Prostate gland (tissue), 2 donors: Measurements from ENCODE around the gene SLC50A1. TPM values are rescaled to one million over a fixed set of nuclear protein-coding genes. Genes with fewer than 3 reads are reported as not detected.
"Not testable (repeated sequence)": the region's sequence is repeated elsewhere in the genome, so short reads cannot be mapped to it uniquely, and the experiment has no call there.

Experiments used
- DNase-seq: peaks from one replicate; pipeline ENCODE4 v3.0.0-alpha.2; 2019; ENCODE audit warnings: low spot score
- H3K27ac ChIP-seq, 2 donors: fragments of 200-600 bp; sonication (generic); 2 replicates each; pipeline ENCODE4 v1.5.1; 2017 to 2019
- H3K27me3 ChIP-seq: fragments of 200-600 bp; sonication (generic); replicated peaks from 2 replicates; pipeline ENCODE4 v1.5.1; 2019; ENCODE audit not compliant: insufficient read depth
- H3K36me3 ChIP-seq, 2 donors: fragments of 200-600 bp; sonication (generic); 1 replicate in 1 of 2; 2 replicates in 1 of 2; pipeline versions ENCODE4 v1.5.1 to v1.8.1; 2017 to 2019
- H3K4me1 ChIP-seq: fragments of 200-600 bp; sonication (generic); replicated peaks from 2 replicates; pipeline ENCODE4 v1.5.1; 2019
- H3K4me3 ChIP-seq, 2 donors: fragments of 200-600 bp; sonication (generic); 2 replicates each; pipeline ENCODE4 v1.5.1; 2017 to 2019
- H3K9me3 ChIP-seq: fragments of 200-600 bp; sonication (generic); 2 replicates; pipeline ENCODE4 v1.5.1; 2017
- POLR2A ChIP-seq: fragments of 450-650 bp; IDR thresholded peaks from one replicate; pipeline ENCODE4 v1.6.1; 2016; ENCODE audit warnings: antibody characterized with exemption, mild to moderate bottlenecking
- POLR2AphosphoS5 ChIP-seq: sonication (generic); formaldehyde crosslinking; IDR thresholded peaks from one replicate; pipeline ENCODE4 v1.6.1; 2017; ENCODE audit warnings: antibody characterized with exemption
- WGBS: methylation state at CpG from one replicate; pipeline ENCODE4 v1.1.5; 2018; 5-methylcytosine and 5-hydroxymethylcytosine counted together
- intact Hi-C: fragments of 100-400 bp; cut with DNase I; formaldehyde crosslinking; loops from one replicate; pipeline ENCODE4 v1.14.2; 2022
- total RNA-seq, 2 donors: library from RNA; depleted of rRNA; stranded (reverse); fragments of >200 nt; gene quantifications; one replicate each; pipeline ENCODE4 v1.1.0, GENCODE V29; 2016
- TF ChIP-seq, protein P1 (sequence below), 4 experiments: fragments of 200-600 bp in 2 of 4; fragments of 450-650 bp in 2 of 4; sonication (generic) in 2 of 4; IDR thresholded peaks; 1 replicate in 3 of 4; 2 replicates in 1 of 4; pipeline ENCODE4 v1.5.1; 2016 to 2019; ENCODE audit warnings: antibody characterized with exemption in 4 of 4, mild to moderate bottlenecking in 2 of 4, moderate library complexity in 2 of 4

Gene SLC50A1
- total RNA-seq, 2 donors from 2014 or later, result 26.6 to 48.0 TPM

GRCh38 chr1:155140630-155140953, 4.9 kb downstream of the SLC50A1 start:
- TF ChIP-seq POLR2A (no peak), POLR2AphosphoS5 (no peak)
- TF ChIP-seq, protein P1, sequence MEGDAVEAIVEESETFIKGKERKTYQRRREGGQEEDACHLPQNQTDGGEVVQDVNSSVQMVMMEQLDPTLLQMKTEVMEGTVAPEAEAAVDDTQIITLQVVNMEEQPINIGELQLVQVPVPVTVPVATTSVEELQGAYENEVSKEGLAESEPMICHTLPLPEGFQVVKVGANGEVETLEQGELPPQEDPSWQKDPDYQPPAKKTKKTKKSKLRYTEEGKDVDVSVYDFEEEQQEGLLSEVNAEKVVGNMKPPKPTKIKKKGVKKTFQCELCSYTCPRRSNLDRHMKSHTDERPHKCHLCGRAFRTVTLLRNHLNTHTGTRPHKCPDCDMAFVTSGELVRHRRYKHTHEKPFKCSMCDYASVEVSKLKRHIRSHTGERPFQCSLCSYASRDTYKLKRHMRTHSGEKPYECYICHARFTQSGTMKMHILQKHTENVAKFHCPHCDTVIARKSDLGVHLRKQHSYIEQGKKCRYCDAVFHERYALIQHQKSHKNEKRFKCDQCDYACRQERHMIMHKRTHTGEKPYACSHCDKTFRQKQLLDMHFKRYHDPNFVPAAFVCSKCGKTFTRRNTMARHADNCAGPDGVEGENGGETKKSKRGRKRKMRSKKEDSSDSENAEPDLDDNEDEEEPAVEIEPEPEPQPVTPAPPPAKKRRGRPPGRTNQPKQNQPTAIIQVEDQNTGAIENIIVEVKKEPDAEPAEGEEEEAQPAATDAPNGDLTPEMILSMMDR (IDR thresholded peaks at IDR 0.05), result no peak
- intact Hi-C loops, result no loop called here
- Histone ChIP-seq H3K36me3 (no peaks in the 10 kb centered on the region), H3K4me1 (peaks cover 7% of the 10 kb centered on the region), H3K27me3 (no peaks in the 10 kb centered on the region), H3K4me3 (peak overlapping the region; percentile 59 to 60), H3K27ac (peak overlapping the region; percentile 88 to 94), H3K9me3 (no peaks in the 10 kb centered on the region)
- no peak for DNase-seq
- 13% methylated on average over 10 of the region's 11 CpGs for WGBS

GRCh38 chr1:155141749-155142148, 6.1 kb downstream of the SLC50A1 start:
- Histone ChIP-seq H3K4me3 (no peak overlapping the region), H3K9me3 (no peaks in the 10 kb centered on the region), H3K27ac (no peak overlapping the region), H3K27me3 (no peaks in the 10 kb centered on the region), H3K4me1 (peaks cover 5% of the 10 kb centered on the region), H3K36me3 (no peaks in the 10 kb centered on the region)
- no peak for DNase-seq
- TF ChIP-seq POLR2AphosphoS5 (no peak), POLR2A (no peak)
- TF ChIP-seq, protein P1 (IDR thresholded peaks at IDR 0.05), result no peak
- intact Hi-C loops, result no loop called here
- WGBS, result 83% methylated on average over 7 of the region's 7 CpGs

- intact Hi-C loops, result no loop called here
- Histone ChIP-seq H3K9me3 (no peaks in the 10 kb centered on the region), H3K36me3 (no peaks in the 10 kb centered on the region), H3K27me3 (no peaks in the 10 kb centered on the region), H3K4me1 (no peaks in the 10 kb centered on the region), H3K4me3 (no peak overlapping the region), H3K27ac (no peak overlapping the region)
- no peak for DNase-seq
- TF ChIP-seq POLR2A, result no peak
- no peak for TF ChIP-seq POLR2AphosphoS5
- TF ChIP-seq, protein P1 (IDR thresholded peaks at IDR 0.05), result no peak
- WGBS, result 86% methylated on average over 3 of the region's 3 CpGs
Measured at GRCh38 chr1:155145491-155145890, 9.8 kb downstream of the SLC50A1 start.

GRCh38 chr1:155155996-155156643, 20.5 kb downstream of the SLC50A1 start:
- DNase-seq, H3K36me3 ChIP-seq, H3K27me3 ChIP-seq, H3K4me1 ChIP-seq, H3K4me3 ChIP-seq, intact Hi-C loops, H3K9me3 ChIP-seq, H3K27ac ChIP-seq: not testable (repeated sequence)
- 64% methylated on average over 3 of the region's 3 CpGs for WGBS

- no peak overlapping the region for H3K4me3 ChIP-seq
- no peaks in the 10 kb centered on the region for H3K27me3 ChIP-seq
- no peaks in the 10 kb centered on the region for H3K9me3 ChIP-seq
- no peak overlapping the region for H3K27ac ChIP-seq
- DNase-seq, result no peak
- intact Hi-C loops, result no loop called here
- H3K4me1 ChIP-seq, result no peaks in the 10 kb centered on the region
- H3K36me3 ChIP-seq, result no peaks in the 10 kb centered on the region
- 38% methylated on average over 1 of the region's 1 CpG for WGBS
- TF ChIP-seq, protein P1 (IDR thresholded peaks at IDR 0.05), result no peak
- TF ChIP-seq POLR2A (no peak), POLR2AphosphoS5 (no peak)
Measured at GRCh38 chr1:155158991-155159390, 23.3 kb downstream of the SLC50A1 start.
